NT2/D1 (cell line): ENCODE data around the gene EIF3K.

ENCODE experiments used
- YY1 ChIP-seq: IDR thresholded peaks from 2 replicates; pipeline ENCODE4 v1.6.1; 2011; ENCODE audit not compliant: insufficient read length, insufficient read depth
- ZNF274 ChIP-seq: IDR thresholded peaks from 2 replicates; pipeline ENCODE4 v1.6.1; 2011; ENCODE audit warnings: mild to moderate bottlenecking, low read depth, low read length

DNA sequence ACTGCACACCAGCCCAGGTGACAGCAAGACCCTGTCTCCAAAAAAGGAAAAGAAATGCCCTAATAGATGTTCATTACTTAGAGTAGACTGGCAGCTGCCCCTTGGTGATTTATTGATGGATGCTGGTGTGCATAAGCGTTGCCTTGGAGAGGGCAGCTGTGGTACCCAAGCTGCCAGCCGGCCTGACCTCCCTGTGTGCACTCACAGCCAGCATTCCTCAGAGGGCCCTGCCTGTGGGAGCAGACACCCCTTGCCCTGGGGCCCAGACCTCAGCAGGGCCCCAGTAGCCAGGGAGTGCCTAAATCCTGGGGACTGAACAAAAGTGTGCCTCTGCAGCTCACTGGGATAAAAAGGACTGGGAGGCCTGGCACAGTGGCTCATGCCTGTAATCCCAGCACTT is 20.7 kb downstream of the EIF3K start:
- TF ChIP-seq YY1 (no peak), ZNF274 (no peak)
